CD4-positive, alpha-beta T cell treated with Interleukin-21 for 1 hour (primary cell): ENCODE data around the gene ECHDC3.

Experiments
- DNase-seq: peaks from one replicate; pipeline ENCODE4 v3.0.0-alpha.2; 2020

The ECHDC3 gene

GRCh38 chr10:11787374-11787773, 45.2 kb downstream of the ECHDC3 start:
- DNase-seq: no peak

- no peak for DNase-seq
These were observed 45.7 kb downstream of the ECHDC3 start for GRCh38 chr10:11787846-11788245.

GRCh38 chr10:11789306-11789705, 47.1 kb downstream of the ECHDC3 start:
- DNase-seq: no peak

- DNase-seq: no peak
These were observed 47.8 kb downstream of the ECHDC3 start for GRCh38 chr10:11789956-11790355.

GRCh38 chr10:11793762-11794479, 51.7 kb downstream of the ECHDC3 start:
- DNase-seq: no peak

- DNase-seq: no peak
These were observed 52.4 kb downstream of the ECHDC3 start for GRCh38 chr10:11794566-11794965.

- no peak for DNase-seq
These were observed 53.1 kb downstream of the ECHDC3 start for GRCh38 chr10:11795101-11795920.

GRCh38 chr10:11796474-11796873, 54.3 kb downstream of the ECHDC3 start:
- DNase-seq: no peak

GRCh38 chr10:11797281-11797680, 55.1 kb downstream of the ECHDC3 start:
- DNase-seq: no peak

- no peak for DNase-seq
These were observed 55.9 kb downstream of the ECHDC3 start for GRCh38 chr10:11797847-11798633.

GRCh38 chr10:11798845-11799735, 56.9 kb downstream of the ECHDC3 start:
- DNase-seq: no peak

GRCh38 chr10:11799736-11800080, 57.5 kb downstream of the ECHDC3 start:
- no peak for DNase-seq

- DNase-seq: no peak
These were observed 62.2 kb downstream of the ECHDC3 start for GRCh38 chr10:11804336-11804735.

- no peak for DNase-seq
These were observed 63.6 kb downstream of the ECHDC3 start for GRCh38 chr10:11805792-11806191.

GRCh38 chr10:11806706-11807105, 64.5 kb downstream of the ECHDC3 start:
- no peak for DNase-seq

GRCh38 chr10:11808808-11809207, 66.6 kb downstream of the ECHDC3 start:
- no peak for DNase-seq

GRCh38 chr10:11810313-11810766, 68.2 kb downstream of the ECHDC3 start:
- no peak for DNase-seq

GRCh38 chr10:11810973-11811372, 68.8 kb downstream of the ECHDC3 start:
- DNase-seq: no peak

- no peak for DNase-seq
These were observed 71.0 kb downstream of the ECHDC3 start for GRCh38 chr10:11813177-11813576.
